COLO829 (cell line): ENCODE measurements around the gene TP53TG5.
"Not testable (repeated sequence)": the region's sequence is repeated elsewhere in the genome, so short reads cannot be mapped to it uniquely, and the experiment has no call there.

Experiments
- DNase-seq: peaks from one replicate; pipeline ENCODE4 v3.0.0; 2012; ENCODE audit warnings: low spot score

The TP53TG5 gene

DNA sequence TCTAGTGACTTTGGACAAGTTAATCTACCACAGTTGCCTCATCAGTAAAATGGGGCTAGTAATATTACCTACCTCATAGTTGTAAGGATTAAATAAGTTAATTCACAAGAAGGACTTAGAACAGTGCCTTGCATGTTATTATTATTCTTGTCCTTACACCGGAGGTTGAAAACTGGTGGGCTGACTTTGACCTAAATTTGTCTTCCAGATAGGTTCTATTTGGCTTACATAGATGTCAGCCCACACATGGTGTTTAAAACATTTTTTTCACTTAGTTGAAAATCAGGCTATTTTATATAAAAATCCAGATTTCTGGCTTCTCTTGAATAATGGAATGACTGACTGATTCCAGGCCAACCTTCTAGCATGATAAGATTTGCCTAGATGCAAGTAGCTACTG is 11.9 kb downstream of the TP53TG5 start:
- no peak for DNase-seq

DNA sequence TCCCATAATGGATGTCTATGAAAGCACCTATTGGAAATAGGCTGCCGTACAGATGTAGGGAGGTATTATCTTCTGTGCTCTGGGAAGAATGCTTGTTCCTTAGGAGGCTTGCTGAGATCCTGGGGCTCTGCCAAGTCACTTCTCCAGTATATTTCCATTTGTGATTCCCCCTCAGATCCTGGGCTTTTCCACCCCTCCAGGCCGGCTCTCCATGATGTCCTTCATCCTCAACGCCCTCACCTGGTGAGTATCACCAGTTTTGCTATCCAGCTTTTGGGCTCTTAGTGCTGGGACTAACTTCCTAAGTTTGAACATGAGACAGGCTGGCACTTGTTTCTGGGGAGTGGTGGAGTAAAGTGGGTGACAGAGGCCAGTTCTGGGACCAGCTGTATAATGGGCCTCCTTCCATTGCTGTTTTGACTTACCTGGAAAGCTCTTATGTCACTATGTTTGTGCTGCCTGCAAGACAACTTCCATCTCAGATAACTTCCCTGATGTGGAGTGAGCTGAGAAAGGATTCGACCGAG is 12.6 kb downstream of the TP53TG5 start:
- no peak for DNase-seq

DNA sequence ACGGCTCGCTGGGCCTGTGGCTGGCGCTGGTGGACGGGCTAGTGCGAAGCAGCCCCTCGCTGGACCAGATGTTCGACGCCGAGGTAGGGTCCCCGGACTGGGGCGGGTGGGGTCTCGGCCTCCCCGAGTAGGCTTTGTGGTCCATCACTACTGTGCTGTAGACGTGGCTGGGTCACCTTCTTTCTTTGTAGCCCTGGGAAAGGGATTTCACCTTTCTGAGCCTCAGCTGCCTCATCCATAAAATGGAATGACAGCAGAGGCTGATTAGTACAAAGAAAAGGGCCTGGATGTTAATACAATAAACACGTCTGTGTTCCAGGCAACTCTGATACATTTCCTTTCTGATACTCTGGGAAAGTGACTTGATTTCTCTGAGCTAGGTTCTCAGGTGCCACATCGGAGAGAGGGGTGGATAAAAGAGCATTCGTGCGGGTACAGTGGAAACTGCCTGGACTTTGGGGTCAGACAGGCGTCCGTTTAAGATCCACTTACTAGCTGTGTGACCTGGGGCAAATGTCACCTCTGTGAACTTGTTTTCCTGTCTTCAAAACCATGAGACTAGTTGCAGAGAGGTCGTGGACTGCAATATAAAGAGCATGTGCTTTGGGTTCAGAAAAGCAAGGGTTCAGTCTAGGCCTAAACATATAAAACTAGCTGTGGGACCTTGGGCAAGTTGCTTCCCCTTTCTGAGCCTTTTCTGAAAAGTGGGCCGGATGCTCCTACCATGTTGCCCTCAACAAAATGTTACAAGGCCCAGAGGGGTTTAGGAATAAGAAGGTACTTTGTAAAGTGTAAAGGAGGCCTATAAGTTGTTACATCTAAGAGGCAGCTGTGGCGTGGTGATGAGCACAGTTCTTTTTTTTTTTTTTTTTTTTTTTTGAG is 14.3 kb downstream of the TP53TG5 start:
- no peak for DNase-seq

DNA sequence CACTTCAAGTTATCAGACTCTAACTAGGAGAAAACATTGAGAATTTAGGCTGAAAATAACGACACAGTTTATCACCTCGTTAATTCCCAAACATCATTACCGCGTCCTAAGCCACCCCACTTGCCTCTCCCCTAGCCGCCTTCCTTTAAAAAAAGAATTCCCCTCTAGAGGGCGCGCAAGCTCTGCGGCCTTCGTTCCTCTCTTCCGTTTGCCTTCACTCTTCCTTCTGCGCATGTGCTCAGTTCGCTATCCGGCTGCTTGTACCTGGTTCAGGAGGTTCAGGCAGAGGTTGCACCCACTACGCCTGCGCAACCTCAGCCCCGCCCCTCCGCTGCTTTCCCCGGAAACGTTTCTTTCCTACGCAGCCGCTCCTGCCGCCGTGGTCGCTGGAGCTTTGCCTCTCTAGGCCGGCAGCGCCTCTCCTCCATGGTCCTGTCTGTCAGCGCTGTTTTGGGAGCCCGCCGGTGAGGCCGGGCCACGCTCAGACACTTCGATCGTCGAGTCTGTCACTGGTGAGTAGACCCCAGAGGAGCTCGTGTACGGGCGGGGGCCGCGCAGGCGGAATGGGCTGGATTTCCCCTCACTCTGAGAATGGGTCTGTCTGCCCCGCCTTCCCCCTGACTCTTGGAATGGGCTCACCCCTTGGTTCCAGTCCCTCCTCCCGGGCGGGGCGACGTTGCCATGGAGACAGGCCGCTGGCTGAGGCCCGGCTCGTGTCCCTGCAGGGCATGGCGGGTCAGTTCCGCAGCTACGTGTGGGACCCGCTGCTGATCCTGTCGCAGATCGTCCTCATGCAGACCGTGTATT is 15.1 kb downstream of the TP53TG5 start, which contains the start of gene SYS1:
Gene SYS1 (plus strand): TSS at position 353 of the 807 bp plus-strand sequence. CDS start 376 bp downstream, at position 729.
- peak; percentile 100 for DNase-seq

DNA sequence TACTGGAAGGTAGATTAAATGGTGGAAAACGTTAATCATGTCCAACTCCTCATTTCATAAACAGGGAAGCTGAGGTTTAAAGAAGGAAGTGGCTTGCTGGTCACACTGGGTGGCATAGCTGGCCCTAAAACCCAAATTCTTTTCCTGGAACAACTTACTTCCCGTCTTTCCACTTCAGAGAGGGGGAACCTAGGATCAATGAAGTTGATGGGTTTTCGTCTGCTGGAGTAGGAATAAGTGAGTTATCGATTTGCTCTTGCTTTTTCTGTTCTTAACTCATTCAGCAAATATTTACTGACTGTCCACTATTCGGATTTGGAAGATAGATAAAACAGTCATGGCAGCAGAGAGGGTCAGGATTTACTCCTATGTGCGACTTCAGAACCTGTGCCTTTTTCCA is 16.3 kb downstream of the TP53TG5 start:
- no peak for DNase-seq

DNA sequence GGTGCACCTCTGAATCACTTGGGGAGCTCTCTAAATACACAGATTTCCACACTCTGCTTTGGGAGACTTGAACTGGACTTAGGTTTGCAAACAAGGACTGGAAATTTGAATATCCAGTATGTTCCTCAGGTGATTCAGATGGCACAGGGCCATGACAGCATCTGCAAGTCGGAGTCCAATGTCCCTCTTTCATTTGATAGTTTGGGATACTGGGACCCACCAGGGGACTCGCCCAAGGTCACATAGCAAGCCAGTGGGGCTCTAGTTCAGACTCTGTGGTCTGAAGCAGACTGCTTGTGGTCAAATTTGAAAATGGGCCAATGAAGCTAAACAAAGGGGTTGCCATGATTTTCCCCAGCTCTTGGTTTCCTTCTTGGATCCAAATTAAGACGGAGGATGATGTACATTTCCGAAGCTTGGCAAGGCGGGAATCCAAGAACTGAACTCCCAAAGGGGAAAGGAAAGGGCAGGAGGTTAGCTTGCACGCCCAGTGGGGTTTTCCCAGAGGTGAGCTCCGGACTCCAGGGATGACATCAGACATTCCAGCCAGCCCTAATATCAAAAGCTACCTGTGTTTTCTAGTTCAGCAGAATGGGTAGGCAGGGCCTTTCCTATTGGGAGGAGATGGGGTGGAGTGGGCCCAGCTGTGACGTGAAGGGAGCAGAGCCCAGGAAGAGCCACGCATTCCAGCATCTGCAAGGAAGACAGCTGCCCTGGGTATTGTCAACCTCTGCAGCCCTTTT is 18.5 kb downstream of the TP53TG5 start:
- DNase-seq: no peak

DNA sequence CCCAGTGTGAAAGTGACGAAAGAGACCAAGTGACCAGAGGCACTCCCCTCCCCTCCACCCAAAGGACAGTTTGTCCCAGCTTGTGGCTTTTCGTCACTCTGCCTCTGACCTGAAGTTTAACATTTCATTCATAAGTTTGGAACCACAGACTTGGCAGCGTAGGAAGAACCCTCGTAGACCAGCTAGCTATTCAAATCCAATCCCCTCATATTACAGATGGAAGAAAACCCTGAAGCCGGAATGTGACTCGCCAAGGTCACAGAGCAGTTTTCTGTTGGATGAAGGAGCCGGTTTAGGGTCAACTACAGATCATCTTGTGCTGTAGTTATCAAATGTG is 19.1 kb downstream of the TP53TG5 start:
- DNase-seq: no peak

DNA sequence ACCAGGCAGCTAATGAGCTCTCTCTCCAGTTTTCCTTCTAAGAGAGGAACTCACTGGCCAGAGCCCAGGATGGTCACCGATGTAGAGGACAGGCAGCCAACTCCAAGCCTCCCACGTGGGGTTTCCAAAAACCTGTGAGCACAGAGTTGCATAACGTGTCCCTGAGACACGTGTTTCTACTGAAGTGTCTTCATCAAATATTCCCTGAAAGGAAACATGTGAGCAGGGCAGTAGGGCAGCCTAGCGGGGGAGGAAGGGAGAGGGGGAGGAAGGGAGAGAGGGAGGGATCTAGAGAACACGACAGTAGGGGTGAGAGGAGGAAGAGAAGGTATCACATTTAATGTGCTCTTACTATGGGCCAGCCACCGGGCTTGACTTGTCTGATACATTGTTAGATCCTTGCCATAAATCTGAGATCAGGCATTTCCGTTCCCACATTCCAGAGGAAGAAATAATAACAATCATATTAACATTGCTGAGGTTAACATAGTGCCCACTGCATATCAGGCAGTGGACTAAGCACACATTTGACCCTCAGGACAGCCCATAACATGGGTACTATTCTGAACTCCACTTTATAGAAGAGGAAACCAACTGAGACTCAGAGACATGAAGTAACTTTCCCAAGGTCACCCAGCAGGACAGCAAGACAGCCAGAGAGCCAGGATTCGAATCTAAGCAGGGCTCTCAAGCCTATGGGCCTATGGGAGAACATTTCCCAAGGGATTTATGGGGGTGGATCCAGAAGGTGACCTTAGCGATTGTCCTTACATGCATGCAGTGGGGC is 19.6 kb downstream of the TP53TG5 start:
- no peak for DNase-seq

DNA sequence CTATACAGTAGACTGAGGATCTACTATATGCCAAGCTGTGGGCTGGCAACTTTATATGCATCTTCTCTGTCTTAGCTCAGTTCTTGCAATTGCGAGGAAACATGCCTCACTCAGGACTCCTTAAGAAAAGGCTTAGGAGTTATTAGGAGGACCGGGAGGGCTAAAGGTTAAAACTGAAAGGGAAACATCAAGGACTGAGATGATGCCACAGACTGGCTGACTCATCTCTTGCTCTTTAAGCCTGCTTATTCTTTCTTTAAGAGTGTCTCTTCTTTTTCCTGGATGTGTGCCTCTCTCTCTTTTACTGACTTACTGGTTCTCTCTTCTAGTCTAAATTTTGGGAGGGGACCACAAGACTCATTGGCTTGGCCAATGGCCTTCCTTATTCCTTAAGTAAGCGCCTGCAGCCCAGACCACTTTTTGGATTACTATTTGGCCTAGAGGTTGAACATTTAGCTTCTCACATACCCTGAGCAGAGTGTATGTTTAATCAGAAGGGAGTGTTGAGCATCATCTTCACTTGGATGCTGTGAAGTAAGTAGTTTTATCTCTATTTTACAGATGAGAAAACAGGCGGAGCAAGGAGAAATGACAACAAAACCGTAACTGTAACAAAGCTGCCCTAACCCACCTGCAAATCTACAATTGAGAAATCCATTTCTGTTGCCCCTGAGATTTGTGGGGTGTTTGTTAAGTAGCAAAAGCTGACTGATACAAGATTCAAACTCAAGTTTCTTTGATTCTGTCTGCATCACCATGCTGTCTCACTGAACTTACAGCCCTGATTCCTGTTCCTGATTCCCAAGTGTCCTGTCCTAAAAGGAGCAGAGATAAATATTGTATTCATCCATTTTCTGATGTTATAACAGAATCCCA is 22.7 kb downstream of the TP53TG5 start:
- peak; percentile 60 for DNase-seq

DNA sequence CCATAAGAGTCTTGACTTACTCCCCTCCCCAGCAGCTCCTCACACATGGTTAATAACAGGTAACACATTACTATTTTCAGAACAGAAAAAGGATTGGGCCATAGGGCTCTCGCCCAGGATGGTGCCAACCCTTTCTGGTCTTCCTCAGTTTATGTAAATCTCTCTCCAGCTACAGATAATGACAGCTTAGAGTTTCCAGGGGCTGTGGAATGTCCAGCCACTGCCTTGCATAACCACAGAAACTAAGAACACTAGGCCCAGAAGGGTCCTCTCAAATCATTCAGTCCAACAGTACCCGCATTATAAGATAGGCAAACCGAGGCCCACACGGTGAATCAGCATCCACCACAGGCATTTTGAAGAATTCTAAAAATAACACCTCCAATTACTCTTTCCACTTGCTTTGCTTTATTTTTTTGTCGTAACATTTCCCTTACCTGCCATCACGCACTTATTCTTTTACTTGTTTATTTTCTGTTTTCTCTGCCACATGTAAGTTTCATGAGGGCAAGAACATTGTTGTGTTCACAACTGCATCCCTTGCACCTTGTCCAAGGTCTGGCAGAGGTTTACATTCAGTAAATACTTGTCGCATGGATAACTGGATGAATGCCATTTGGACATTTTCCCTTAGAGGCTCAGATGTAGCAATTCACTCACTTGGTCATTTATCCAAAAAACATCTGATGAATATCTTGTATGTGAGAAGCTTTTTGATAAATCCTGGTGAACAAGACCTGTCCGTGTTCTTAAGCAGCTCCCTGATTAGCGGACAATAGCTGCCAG is 23.5 kb downstream of the TP53TG5 start:
- no peak for DNase-seq

DNA sequence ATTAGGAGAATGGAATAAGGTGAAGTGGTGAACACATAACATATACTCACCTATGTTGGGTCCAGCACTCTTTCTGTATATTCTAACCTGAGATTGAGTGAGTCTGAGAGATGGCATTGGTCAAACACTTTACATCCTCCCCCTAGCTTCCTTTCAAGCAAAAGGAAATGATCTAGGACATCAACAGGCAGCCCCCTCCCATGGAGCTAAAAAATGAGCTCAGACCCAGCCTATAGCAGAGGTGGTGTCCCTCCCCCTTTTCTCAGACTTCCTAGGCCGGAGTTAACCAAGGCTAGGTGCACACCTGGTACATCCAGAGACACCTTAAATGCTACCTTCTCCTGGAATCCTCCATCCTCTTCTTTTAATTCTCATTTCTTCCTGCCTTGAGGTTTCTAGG is 24.4 kb downstream of the TP53TG5 start:
- DNase-seq: no peak

DNA sequence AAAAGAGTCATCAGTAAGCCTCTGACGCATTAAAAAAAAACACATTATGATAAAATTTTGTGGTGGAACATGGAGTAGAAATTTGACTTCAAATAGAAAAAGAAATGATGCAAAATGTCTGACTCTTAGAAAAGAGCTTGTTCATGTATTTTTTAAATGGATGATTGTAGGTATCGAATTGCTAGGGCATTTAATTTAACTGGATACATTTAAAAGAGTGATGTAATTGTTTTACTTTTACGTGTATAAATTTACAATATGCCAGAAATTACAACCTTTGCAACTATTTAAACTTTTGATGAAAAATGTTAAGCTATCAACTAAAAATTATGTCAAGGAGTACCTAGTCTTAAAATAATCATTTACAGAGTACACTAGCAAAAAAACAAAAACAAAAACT is 25.4 kb downstream of the TP53TG5 start:
- no peak for DNase-seq

DNA sequence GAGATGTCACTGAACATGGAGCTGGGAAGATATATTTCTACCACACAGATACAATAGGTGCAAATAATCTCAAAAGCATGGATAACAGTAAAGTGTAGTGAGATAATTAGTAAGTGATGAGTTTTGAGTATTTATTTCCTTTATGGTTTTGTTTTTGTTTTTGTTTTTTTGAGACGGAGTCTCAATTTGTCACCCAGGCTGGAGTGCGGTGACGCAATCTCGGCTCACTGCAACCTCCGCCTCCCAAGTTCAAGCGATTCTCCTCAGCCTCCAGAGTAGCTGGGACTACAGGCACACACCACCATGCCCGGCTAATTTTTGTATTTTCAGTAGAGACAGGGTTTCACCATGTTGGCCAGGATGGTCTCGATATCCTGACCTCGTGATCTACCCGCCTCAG is 27.3 kb downstream of the TP53TG5 start:
- not testable (repeated sequence) for DNase-seq

DNA sequence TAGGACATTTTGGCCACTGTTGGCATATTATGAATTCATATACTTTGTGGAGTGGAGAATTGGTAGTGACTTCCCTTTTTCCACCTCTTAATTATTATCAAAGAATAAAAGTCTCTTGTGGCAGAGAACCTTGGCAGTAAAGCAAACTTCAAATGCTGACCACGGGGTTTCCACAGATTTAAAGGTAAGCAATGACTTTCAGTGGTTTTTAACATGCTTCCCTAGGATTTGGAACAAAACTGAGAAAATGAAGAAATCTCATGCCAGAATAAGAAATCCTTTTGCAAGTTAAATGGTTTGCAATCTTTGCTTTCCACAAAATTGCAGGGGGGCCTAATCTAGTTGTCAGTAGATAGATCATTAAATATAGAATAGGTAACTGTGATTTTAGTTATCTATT is 27.9 kb downstream of the TP53TG5 start:
- DNase-seq: no peak

DNA sequence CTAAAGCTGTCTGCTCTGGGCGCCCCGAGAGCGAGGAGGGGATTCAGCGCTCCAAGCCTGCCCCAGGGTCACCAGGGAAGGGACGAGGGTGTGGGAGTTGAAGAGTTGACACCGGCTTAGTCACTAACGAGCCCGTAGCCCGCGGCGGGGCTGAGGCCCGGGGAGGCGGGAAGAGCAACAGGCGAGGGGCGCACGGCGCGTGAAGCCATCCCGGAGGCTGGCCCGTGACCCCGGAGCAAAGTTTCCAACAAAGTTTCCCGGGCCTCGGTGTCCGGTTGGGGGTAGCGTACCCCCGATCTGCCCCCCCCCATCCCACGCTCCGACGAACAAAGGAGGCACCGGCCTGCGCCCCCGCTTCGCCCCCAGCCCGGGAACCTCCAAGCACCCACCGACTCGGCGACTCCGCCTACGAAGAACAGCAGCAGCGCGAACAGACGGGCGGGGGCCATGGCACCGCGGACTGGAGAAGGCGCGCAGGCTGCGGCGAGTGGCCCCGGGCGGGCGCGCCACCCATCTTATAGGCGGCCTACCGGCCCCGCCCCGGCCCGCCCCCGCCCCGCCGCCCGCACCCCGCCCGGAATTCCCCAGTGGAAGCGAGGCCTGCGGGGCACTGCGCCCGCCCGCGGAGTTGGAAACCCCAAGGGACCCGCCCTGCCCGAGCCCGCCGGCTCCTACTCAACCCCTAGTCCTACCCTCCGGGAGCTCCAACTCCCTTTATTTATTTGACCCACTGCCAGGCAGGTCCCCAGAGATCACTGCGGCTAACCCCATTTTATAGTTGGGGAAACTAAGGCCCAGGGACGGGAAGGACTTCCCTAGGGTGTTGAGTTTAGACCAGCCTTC is 30.0 kb downstream of the TP53TG5 start, which contains the start of gene SDC4:
Gene SDC4 (minus strand): TSS at position 489 of the 843 bp plus-strand sequence. CDS start 40 bp downstream, at position 449.
- peak; percentile 81 for DNase-seq

DNA sequence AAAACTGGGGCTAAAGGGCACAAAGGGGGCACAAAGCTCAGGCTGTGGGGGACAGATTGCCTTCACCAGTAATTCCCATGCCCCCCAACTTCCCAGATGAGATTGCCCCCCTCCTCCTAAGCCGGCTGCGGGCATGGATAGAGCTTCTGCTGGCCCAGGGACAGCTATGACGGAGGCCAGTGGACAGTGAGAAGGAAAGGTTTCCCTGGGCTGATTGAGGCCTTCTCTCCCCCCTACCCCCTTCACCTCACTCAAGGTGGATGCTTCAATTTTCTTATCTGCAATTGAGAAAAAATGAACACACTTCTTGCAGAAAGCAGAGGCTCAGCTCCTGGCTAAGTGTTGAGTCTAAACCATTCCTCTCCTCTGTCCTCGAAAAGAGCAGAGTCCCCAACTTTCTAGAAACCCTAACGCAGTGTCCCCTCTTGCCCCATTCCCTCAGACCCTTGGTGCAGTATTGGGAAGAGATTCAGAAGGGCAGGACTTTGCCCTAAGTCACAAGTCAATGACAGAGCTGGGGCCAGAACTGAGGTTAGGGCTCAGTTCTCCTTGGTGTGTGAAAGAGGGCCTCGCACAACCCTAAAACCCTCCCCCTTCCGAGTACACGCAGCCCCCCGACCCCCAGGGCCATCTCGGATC is 30.7 kb downstream of the TP53TG5 start:
- DNase-seq: no peak

DNA sequence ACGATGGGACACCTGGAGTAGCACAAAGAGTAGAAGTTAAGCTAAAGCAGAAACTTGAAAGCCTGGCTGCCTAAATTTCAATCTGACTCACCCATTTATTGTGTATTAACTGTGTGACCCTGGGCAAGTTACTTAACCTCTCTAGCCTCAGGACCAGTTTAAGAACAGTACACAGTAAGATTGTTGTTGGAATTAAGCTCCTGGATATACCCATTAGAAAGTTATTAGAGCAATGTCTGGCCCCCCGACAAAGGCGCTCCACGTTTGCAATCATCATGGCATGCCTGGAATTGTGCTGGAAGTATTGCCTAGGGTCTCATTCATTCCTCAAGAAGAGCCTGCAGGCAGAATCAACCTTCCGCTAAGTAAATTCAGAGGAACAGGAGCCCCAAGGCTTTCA is 31.3 kb downstream of the TP53TG5 start:
- no peak for DNase-seq

DNA sequence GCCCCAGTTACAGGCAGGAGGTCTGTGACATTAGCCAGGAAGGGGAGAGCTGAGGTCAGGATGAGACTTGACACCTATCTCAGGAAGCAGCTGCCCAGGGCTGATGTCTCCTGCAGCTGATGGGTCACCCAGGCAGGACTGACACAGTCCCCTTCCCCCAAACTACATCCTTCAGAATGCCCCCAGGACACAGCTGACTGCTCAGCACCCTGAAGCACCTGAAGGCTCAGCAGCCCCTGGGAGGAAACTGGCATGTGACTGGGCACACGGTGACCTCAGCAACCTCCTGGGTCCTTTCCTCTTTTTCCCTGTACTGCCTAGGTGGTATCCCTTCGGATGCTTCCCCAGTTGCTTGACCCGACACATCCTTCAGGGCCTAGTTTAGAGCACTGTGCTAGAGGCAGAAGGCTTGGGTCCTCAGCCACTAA is 31.8 kb downstream of the TP53TG5 start:
- no peak for DNase-seq
